GM21360 (cell line): ENCODE results near the gene SECTM1.
"Not testable (repeated sequence)": the region's sequence is repeated elsewhere in the genome, so short reads cannot be mapped to it uniquely, and the experiment has no call there.

Source experiments
- ATAC-seq: cut with Tn5 transposase; IDR thresholded peaks from one replicate; pipeline ENCODE4 v1.9.1; 2021; ENCODE audit warnings: mild to moderate bottlenecking, moderate library complexity; ENCODE audit not compliant: unreplicated experiment

SECTM1 gene

GRCh38 chr17:82348866-82349265 lies 15.3 kb upstream of the SECTM1 start:
- ATAC-seq: no peak

- no peak for ATAC-seq
These were observed 14.9 kb upstream of the SECTM1 start for GRCh38 chr17:82348434-82348833.

- not testable (repeated sequence) for ATAC-seq
These were observed 14.4 kb upstream of the SECTM1 start for GRCh38 chr17:82347994-82348393.

GRCh38 chr17:82346342-82347300 lies 13.1 kb upstream of the SECTM1 start:
- no peak for ATAC-seq

GRCh38 chr17:82345151-82345976 lies 11.8 kb upstream of the SECTM1 start:
- ATAC-seq: no peak

GRCh38 chr17:82344175-82344907 lies 10.8 kb upstream of the SECTM1 start:
- ATAC-seq: no peak

GRCh38 chr17:82343560-82343959 lies 10.0 kb upstream of the SECTM1 start:
- no peak for ATAC-seq

GRCh38 chr17:82342361-82343079 lies 9.0 kb upstream of the SECTM1 start:
- no peak for ATAC-seq

GRCh38 chr17:82339634-82340580 lies 6.3 kb upstream of the SECTM1 start:
- ATAC-seq: no peak

GRCh38 chr17:82338858-82339633 lies 5.5 kb upstream of the SECTM1 start:
- no peak for ATAC-seq

- ATAC-seq: no peak
These were observed 1.2 kb upstream of the SECTM1 start for GRCh38 chr17:82334622-82335394.

GRCh38 chr17:82334204-82334621 lies 647 bp upstream of the SECTM1 start:
- ATAC-seq: no peak

GRCh38 chr17:82332669-82333278 lies 792 bp downstream of the SECTM1 start:
- no peak for ATAC-seq

GRCh38 chr17:82331345-82331939 lies 2.1 kb downstream of the SECTM1 start:
- ATAC-seq: no peak

- ATAC-seq: no peak
These were observed 3.0 kb downstream of the SECTM1 start for GRCh38 chr17:82330322-82331239.
